SK-N-SH treated with all-trans-retinoic acid at 6 μM for 48 hours (cell line): ENCODE results near the gene LHB.

Experiments used
- ATAC-seq: fragments of 200-7000 bp; cut with Tn5 transposase; 3 replicates; pipeline ENCODE4 v1.9.1; 2020; ENCODE audit warnings: mild to moderate bottlenecking, moderate library complexity
- ARNTL ChIP-seq: fragments of 450-650 bp; formaldehyde crosslinking; IDR thresholded peaks from 2 replicates; pipeline ENCODE4 v1.5.0; 2020; ENCODE audit warnings: low read depth, mild to moderate bottlenecking, moderate library complexity, borderline replicate concordance
- BACH2 ChIP-seq: fragments of 250-450 bp; sonication (Bioruptor Pico); IDR thresholded peaks from 2 replicates; pipeline ENCODE4 v1.9.0; 2021; ENCODE audit warnings: mild to moderate bottlenecking, borderline replicate concordance
- CSDC2 ChIP-seq: fragments of 250-450 bp; sonication (Bioruptor Pico); IDR thresholded peaks from 2 replicates; pipeline ENCODE4 v1.5.0; 2020; ENCODE audit warnings: mild to moderate bottlenecking, moderate library complexity
- CSRNP3 ChIP-seq: fragments of 250-450 bp; sonication (Bioruptor Pico); IDR thresholded peaks from 2 replicates; pipeline ENCODE4 v1.5.1; 2021; ENCODE audit warnings: mild to moderate bottlenecking, moderate library complexity
- ESRRG ChIP-seq: fragments of 250-450 bp; sonication (Bioruptor Pico); IDR thresholded peaks from 2 replicates; pipeline ENCODE4 v1.6.1; 2021; ENCODE audit warnings: mild to moderate bottlenecking
- ISL1 ChIP-seq: fragments of 250-450 bp; sonication (Bioruptor Pico); IDR thresholded peaks from 2 replicates; pipeline ENCODE4 v2.1.2; 2022; ENCODE audit warnings: mild to moderate bottlenecking, moderate library complexity
- PPARA ChIP-seq: fragments of 250-450 bp; sonication (Bioruptor Pico); IDR thresholded peaks from 2 replicates; pipeline ENCODE4 v1.5.0; 2020; ENCODE audit warnings: mild to moderate bottlenecking, borderline replicate concordance
- RARB ChIP-seq: fragments of 250-450 bp; sonication (Bioruptor Pico); IDR thresholded peaks from 2 replicates; pipeline ENCODE4 v1.8.0; 2021; ENCODE audit warnings: mild to moderate bottlenecking, moderate library complexity
- SNAI2 ChIP-seq: fragments of 250-450 bp; sonication (Bioruptor Pico); IDR thresholded peaks from 2 replicates; pipeline ENCODE4 v1.5.0; 2020; ENCODE audit warnings: mild to moderate bottlenecking, moderate library complexity
- TCF4 ChIP-seq: fragments of 250-450 bp; sonication (Bioruptor Pico); IDR thresholded peaks from 2 replicates; pipeline ENCODE4 v1.8.0; 2021; ENCODE audit warnings: mild to moderate bottlenecking, moderate library complexity, borderline replicate concordance
- TOX ChIP-seq: fragments of 250-450 bp; sonication (Bioruptor Pico); IDR thresholded peaks from 2 replicates; pipeline ENCODE4 v1.8.0; 2021; ENCODE audit warnings: mild to moderate bottlenecking, moderate library complexity, borderline replicate concordance
- TSHZ2 ChIP-seq: fragments of 250-450 bp; sonication (Bioruptor Pico); IDR thresholded peaks from 2 replicates; pipeline ENCODE4 v1.5.0; 2020; ENCODE audit warnings: mild to moderate bottlenecking, moderate library complexity
- ZC3H10 ChIP-seq: fragments of 250-450 bp; sonication (Bioruptor Pico); IDR thresholded peaks from 2 replicates; pipeline ENCODE4 v1.5.1; 2021; ENCODE audit warnings: mild to moderate bottlenecking, moderate library complexity
- ZFP3 ChIP-seq: fragments of 250-450 bp; sonication (Bioruptor Pico); IDR thresholded peaks from 2 replicates; pipeline ENCODE4 v1.5.0; 2020; ENCODE audit warnings: mild to moderate bottlenecking, moderate library complexity
- ZFP30 ChIP-seq: fragments of 450-650 bp; formaldehyde crosslinking; IDR thresholded peaks from 2 replicates; pipeline ENCODE4 v1.5.0; 2022; ENCODE audit warnings: mild to moderate bottlenecking, moderate library complexity
- ZNF565 ChIP-seq: fragments of 450-650 bp; formaldehyde crosslinking; conservative IDR thresholded peaks from 2 replicates; pipeline ENCODE4 v1.5.0; 2020; ENCODE audit warnings: low read depth, mild to moderate bottlenecking, moderate library complexity
- ZNF70 ChIP-seq: fragments of 450-650 bp; formaldehyde crosslinking; IDR thresholded peaks from 2 replicates; pipeline ENCODE4 v1.5.0; 2020; ENCODE audit warnings: mild to moderate bottlenecking, moderate library complexity
- ZNF8 ChIP-seq: fragments of 450-650 bp; formaldehyde crosslinking; IDR thresholded peaks from 2 replicates; pipeline ENCODE4 v1.5.0; 2020; ENCODE audit warnings: mild to moderate bottlenecking, moderate library complexity
- TF ChIP-seq, protein P1 (sequence below): fragments of 250-450 bp; sonication (Bioruptor Pico); IDR thresholded peaks from 2 replicates; pipeline ENCODE4 v1.5.1; 2020; ENCODE audit warnings: low read depth, mild to moderate bottlenecking, moderate library complexity
- TF ChIP-seq, protein P2 (sequence below): fragments of 250-450 bp; sonication (Bioruptor Pico); IDR thresholded peaks from 2 replicates; pipeline ENCODE4 v1.8.0; 2021; ENCODE audit warnings: low read depth, mild to moderate bottlenecking, moderate library complexity, borderline replicate concordance

Gene LHB

DNA sequence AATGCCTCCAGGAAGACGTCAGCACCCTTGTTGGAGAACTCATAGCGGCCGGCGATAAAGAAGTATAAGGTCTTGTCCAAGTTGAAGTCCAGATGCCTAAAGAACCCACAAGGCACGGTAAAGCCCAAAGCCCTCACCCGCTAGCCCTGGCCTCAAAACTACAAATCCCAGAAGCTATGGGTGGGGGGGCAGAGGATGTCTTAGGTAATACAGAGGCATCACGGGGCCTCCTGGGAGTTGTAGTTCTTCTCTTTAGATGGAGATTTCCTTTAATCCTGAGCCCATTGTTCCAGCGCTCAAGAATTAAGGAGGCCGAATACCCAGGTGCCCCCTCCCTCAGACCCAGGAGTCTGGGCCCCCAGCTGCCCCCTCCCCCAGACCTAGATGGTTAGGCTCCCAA is 34.6 kb downstream of the LHB start:
- TF ChIP-seq TOX (CRISPR knock-in tag), result no peak
- no peak for TF ChIP-seq SNAI2 (CRISPR knock-in tag)
- TF ChIP-seq ISL1 (CRISPR knock-in tag), result no peak
- no peak for TF ChIP-seq BACH2 (CRISPR knock-in tag)
- no peak for TF ChIP-seq PPARA (CRISPR knock-in tag)
- no peak for TF ChIP-seq ESRRG (CRISPR knock-in tag)
- no peak for TF ChIP-seq ZFP30
- no peak for TF ChIP-seq ZNF565 (CRISPR knock-in tag)
- TF ChIP-seq, protein P1, sequence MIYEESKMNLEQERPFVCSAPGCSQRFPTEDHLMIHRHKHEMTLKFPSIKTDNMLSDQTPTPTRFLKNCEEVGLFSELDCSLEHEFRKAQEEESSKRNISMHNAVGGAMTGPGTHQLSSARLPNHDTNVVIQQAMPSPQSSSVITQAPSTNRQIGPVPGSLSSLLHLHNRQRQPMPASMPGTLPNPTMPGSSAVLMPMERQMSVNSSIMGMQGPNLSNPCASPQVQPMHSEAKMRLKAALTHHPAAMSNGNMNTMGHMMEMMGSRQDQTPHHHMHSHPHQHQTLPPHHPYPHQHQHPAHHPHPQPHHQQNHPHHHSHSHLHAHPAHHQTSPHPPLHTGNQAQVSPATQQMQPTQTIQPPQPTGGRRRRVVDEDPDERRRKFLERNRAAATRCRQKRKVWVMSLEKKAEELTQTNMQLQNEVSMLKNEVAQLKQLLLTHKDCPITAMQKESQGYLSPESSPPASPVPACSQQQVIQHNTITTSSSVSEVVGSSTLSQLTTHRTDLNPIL (CRISPR knock-in tag), result no peak
- no peak for TF ChIP-seq RARB (CRISPR knock-in tag)
- no peak for TF ChIP-seq ZFP3 (CRISPR knock-in tag)
- no peak for TF ChIP-seq ZNF70 (CRISPR knock-in tag)
- ATAC-seq, result no peak

- ATAC-seq, result no peak
- TF ChIP-seq, protein P2, sequence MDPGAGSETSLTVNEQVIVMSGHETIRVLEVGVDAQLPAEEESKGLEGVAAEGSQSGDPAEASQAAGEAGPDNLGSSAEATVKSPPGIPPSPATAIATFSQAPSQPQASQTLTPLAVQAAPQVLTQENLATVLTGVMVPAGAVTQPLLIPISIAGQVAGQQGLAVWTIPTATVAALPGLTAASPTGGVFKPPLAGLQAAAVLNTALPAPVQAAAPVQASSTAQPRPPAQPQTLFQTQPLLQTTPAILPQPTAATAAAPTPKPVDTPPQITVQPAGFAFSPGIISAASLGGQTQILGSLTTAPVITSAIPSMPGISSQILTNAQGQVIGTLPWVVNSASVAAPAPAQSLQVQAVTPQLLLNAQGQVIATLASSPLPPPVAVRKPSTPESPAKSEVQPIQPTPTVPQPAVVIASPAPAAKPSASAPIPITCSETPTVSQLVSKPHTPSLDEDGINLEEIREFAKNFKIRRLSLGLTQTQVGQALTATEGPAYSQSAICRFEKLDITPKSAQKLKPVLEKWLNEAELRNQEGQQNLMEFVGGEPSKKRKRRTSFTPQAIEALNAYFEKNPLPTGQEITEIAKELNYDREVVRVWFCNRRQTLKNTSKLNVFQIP (CRISPR knock-in tag), result no peak
- TF ChIP-seq ARNTL, result no peak
- no peak for TF ChIP-seq CSRNP3
- no peak for TF ChIP-seq ESRRG (CRISPR knock-in tag)
- no peak for TF ChIP-seq ZC3H10
Measured at GRCh38 chr19:48977061-48977460, 39.8 kb downstream of the LHB start.

GRCh38 chr19:48975947-48976847 is 40.7 kb downstream of the LHB start:
- TF ChIP-seq TSHZ2 (CRISPR knock-in tag) (peak; percentile 75; the same call in 1 of the 2 replicates), ZFP30 (no peak), TOX (CRISPR knock-in tag) (no peak), ESRRG (CRISPR knock-in tag) (no peak), ISL1 (CRISPR knock-in tag) (no peak), CSDC2 (no peak), TCF4 (CRISPR knock-in tag) (no peak), RARB (CRISPR knock-in tag) (no peak)
- ATAC-seq, result peak; percentile 68

DNA sequence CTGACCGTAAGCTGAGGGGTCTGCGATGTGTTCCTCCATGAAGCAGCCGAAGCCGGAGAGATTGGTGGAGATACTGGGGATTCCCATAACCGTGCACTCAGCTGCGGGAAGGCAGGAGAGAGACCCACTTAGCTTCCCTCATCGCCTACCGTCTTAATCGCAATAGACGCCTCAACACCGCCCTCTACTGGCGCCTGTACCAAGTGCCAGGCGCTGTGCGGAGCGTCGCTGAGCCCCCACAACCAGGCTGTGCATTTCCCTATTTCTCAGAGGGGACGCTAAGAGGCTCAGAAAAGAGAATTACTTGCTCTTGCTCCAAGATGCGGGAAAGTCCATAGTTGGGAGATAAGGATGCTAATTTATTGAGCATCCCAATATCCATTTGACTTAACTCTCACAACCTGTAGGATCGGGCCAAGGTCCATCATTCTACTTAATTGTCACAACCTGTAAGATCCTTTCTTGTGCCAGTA is 45.9 kb downstream of the LHB start:
- peak; percentile 85 for ATAC-seq
- TF ChIP-seq ZNF8 (no peak), ESRRG (CRISPR knock-in tag) (no peak), ZC3H10 (no peak), ZNF565 (CRISPR knock-in tag) (no peak)
